ENCODE measurements around the gene EIF3B.

The EIF3B gene

GRCh38 chr7:2379821-2380450 lies 25.3 kb downstream of the EIF3B start:
- Histone ChIP-seq H3K36me3 (ENCODE audit: insufficient read depth) (peaks cover 34% of the 10 kb centered on the region; the same call in 1 of the 2 replicates), H2AFZ (ENCODE audit: low read depth) (no peak overlapping the region), H3K4me2 (no peak overlapping the region), H3K4me1 (ENCODE audit: low read depth, poor library complexity, severe bottlenecking) (no peaks in the 10 kb centered on the region), H3K27me3 (ENCODE audit: insufficient read depth, low read depth) (no peaks in the 10 kb centered on the region), H4K20me1 (ENCODE audit: insufficient read depth) (peaks cover 3% of the 10 kb centered on the region), H3K27ac (no peak overlapping the region), H3K79me2 (ENCODE audit: insufficient read depth, low read depth) (peaks cover 27% of the 10 kb centered on the region), H3K4me3 (IDR thresholded peaks at IDR 0.05; ENCODE audit: insufficient read depth, low read depth, low read length) (no peak overlapping the region), H3K9ac (no peak overlapping the region)
- TF ChIP-seq CTCF (conservative IDR thresholded peaks at IDR 0.05; ENCODE audit: low read depth, low read length) = no peak

- Histone ChIP-seq H3K4me2 (no peak overlapping the region), H3K79me2 (ENCODE audit: insufficient read depth, low read depth) (peaks cover 21% of the 10 kb centered on the region), H3K4me3 (IDR thresholded peaks at IDR 0.05; ENCODE audit: insufficient read depth, low read depth, low read length) (no peak overlapping the region), H3K4me1 (ENCODE audit: low read depth, poor library complexity, severe bottlenecking) (no peaks in the 10 kb centered on the region), H3K27me3 (ENCODE audit: insufficient read depth, low read depth) (no peaks in the 10 kb centered on the region), H3K9ac (no peak overlapping the region), H4K20me1 (ENCODE audit: insufficient read depth) (peaks cover 3% of the 10 kb centered on the region), H3K27ac (no peak overlapping the region), H3K36me3 (ENCODE audit: insufficient read depth) (peaks cover 29% of the 10 kb centered on the region; the same call in 1 of the 2 replicates), H2AFZ (ENCODE audit: low read depth) (no peak overlapping the region)
- TF ChIP-seq CTCF (conservative IDR thresholded peaks at IDR 0.05; ENCODE audit: low read depth, low read length) = no peak
Observed at GRCh38 chr7:2380461-2380860, 25.8 kb downstream of the EIF3B start.

- Histone ChIP-seq H3K27ac (no peak overlapping the region), H4K20me1 (ENCODE audit: insufficient read depth) (peaks cover 3% of the 10 kb centered on the region), H2AFZ (ENCODE audit: low read depth) (no peak overlapping the region), H3K79me2 (ENCODE audit: insufficient read depth, low read depth) (peaks cover 14% of the 10 kb centered on the region; the same call in 1 of the 2 replicates), H3K4me1 (ENCODE audit: low read depth, poor library complexity, severe bottlenecking) (no peaks in the 10 kb centered on the region), H3K9ac (no peak overlapping the region), H3K4me2 (no peak overlapping the region), H3K27me3 (ENCODE audit: insufficient read depth, low read depth) (no peaks in the 10 kb centered on the region), H3K4me3 (IDR thresholded peaks at IDR 0.05; ENCODE audit: insufficient read depth, low read depth, low read length) (no peak overlapping the region), H3K36me3 (ENCODE audit: insufficient read depth) (peaks cover 24% of the 10 kb centered on the region; the same call in 1 of the 2 replicates)
- no peak for TF ChIP-seq CTCF (conservative IDR thresholded peaks at IDR 0.05; ENCODE audit: low read depth, low read length)
Observed at GRCh38 chr7:2381227-2381626, 26.6 kb downstream of the EIF3B start.

GRCh38 chr7:2381881-2382509 lies 27.4 kb downstream of the EIF3B start:
- Histone ChIP-seq H3K36me3 (ENCODE audit: insufficient read depth) (peaks cover 24% of the 10 kb centered on the region; the same call in 1 of the 2 replicates), H4K20me1 (ENCODE audit: insufficient read depth) (peaks cover 3% of the 10 kb centered on the region; the same call in 1 of the 2 replicates)
- TF ChIP-seq CTCF (conservative IDR thresholded peaks at IDR 0.05; ENCODE audit: low read depth, low read length) = no peak

More at GRCh38 chr7:2381881-2382509, 27.4 kb downstream of the EIF3B start:
- H3K9ac ChIP-seq = no peak overlapping the region
- no peak overlapping the region for H3K4me2 ChIP-seq
- no peak overlapping the region for H3K27ac ChIP-seq
- H3K79me2 ChIP-seq (ENCODE audit: insufficient read depth, low read depth) = peaks cover 6% of the 10 kb centered on the region; the same call in 1 of the 2 replicates
- H3K4me1 ChIP-seq (ENCODE audit: low read depth, poor library complexity, severe bottlenecking) = no peaks in the 10 kb centered on the region
- H3K4me3 ChIP-seq (IDR thresholded peaks at IDR 0.05; ENCODE audit: insufficient read depth, low read depth, low read length) = no peak overlapping the region
- H3K27me3 ChIP-seq (ENCODE audit: insufficient read depth, low read depth) = no peaks in the 10 kb centered on the region
- no peak overlapping the region for H2AFZ ChIP-seq (ENCODE audit: low read depth)

All from KMS-11 (cell line).